Spleen (tissue), 13 donors: ENCODE measurements around the gene STARD4. TPM values are rescaled to one million over a fixed set of nuclear protein-coding genes. Genes with fewer than 3 reads are reported as not detected.

ENCODE experiments used
- DNase-seq: peaks from one replicate; pipeline ENCODE4 v3.0.0-alpha.2; 2020
- H3K27ac ChIP-seq, 8 donors: fragments of 200-600 bp; sonication (generic) in 7 of 8; 1 replicate in 4 of 8; 2 replicates in 4 of 8; pipeline versions ENCODE4 v1.5.0 to v1.8.0; 2016 to 2021; ENCODE audit warnings: inconsistent platforms in 4 of 8, mild to moderate bottlenecking in 4 of 8, moderate library complexity in 1 of 8
- H3K27me3 ChIP-seq, 7 donors: fragments of 200-600 bp; sonication (generic) in 6 of 7; replicated peaks in 1 of 7; 1 replicate in 4 of 7; 2 replicates in 3 of 7; pipeline versions ENCODE4 v1.5.0 to v1.8.0; 2016 to 2021; ENCODE audit warnings: inconsistent platforms in 3 of 7, mild to moderate bottlenecking in 1 of 7
- H3K36me3 ChIP-seq, 6 donors: fragments of 200-600 bp; sonication (generic) in 5 of 6; 1 replicate in 4 of 6; 2 replicates in 2 of 6; pipeline versions ENCODE4 v1.5.0 to v1.8.0; 2016 to 2021; ENCODE audit warnings: inconsistent platforms in 2 of 6
- H3K4me1 ChIP-seq, 6 donors: fragments of 200-600 bp; sonication (generic) in 5 of 6; 1 replicate in 3 of 6; 2 replicates in 3 of 6; pipeline versions ENCODE4 v1.5.0 to v1.8.0; 2016 to 2021; ENCODE audit warnings: inconsistent platforms in 3 of 6
- H3K4me3 ChIP-seq, 8 donors: fragments of 200-600 bp; sonication (generic) in 7 of 8; 1 replicate in 4 of 8; 2 replicates in 4 of 8; pipeline versions ENCODE4 v1.5.0 to v1.8.0; 2016 to 2021; ENCODE audit warnings: inconsistent platforms in 4 of 8, mild to moderate bottlenecking in 4 of 8, moderate library complexity in 2 of 8
- H3K9me3 ChIP-seq, 8 donors: fragments of 200-600 bp; sonication (generic) in 7 of 8; 1 replicate in 4 of 8; 2 replicates in 4 of 8; pipeline versions ENCODE4 v1.5.0 to v1.8.0; 2016 to 2021; ENCODE audit warnings: inconsistent platforms in 4 of 8
- CTCF ChIP-seq, 11 experiments: fragments of 200-600 bp in 7 of 11; fragments of 450-650 bp in 4 of 11; sonication (generic) in 4 of 11; IDR thresholded peaks in 8 of 11; conservative IDR thresholded peaks in 3 of 11; 1 replicate in 7 of 11; 2 replicates in 4 of 11; pipeline versions ENCODE4 v1.4.0 to v1.8.0; 2016 to 2021; ENCODE audit warnings: antibody characterized with exemption in 11 of 11, inconsistent platforms in 4 of 11, mild to moderate bottlenecking in 1 of 11
- POLR2A ChIP-seq, 3 donors: fragments of 450-650 bp; IDR thresholded peaks; one replicate each; pipeline ENCODE4 v1.5.1; 2017; ENCODE audit warnings: antibody characterized with exemption in 3 of 3, mild to moderate bottlenecking in 1 of 3
- POLR2AphosphoS5 ChIP-seq, 3 donors: sonication (generic); formaldehyde crosslinking; IDR thresholded peaks; one replicate each; pipeline ENCODE4 v1.5.1; 2017; ENCODE audit warnings: antibody characterized with exemption in 3 of 3
- WGBS, 5 donors: extraction: QIAGEN DNeasy Blood & Tissue Kit in 3 of 5; methylation state at CpG; one replicate each; pipeline versions ENCODE4 v1.1.5 to v1.1.7; 2013 to 2018; 5-methylcytosine and 5-hydroxymethylcytosine counted together
- intact Hi-C: fragments of 100-400 bp; cut with DNase I; formaldehyde crosslinking; loops from one replicate; pipeline ENCODE4 v1.15.0; 2023; ENCODE audit warnings: low total_unique reads
- long read RNA-seq, 2 donors: transcript quantifications; one replicate each; lab custom pipeline, GENCODE V29; 2026
- polyA plus RNA-seq, 3 donors: library from polyadenylated mRNA; stranded (reverse); fragments of 200-250 nt; gene quantifications; one replicate each; pipeline ENCODE4 v1.2.1, GENCODE V29; 2013
- total RNA-seq, 7 donors: library from RNA; depleted of rRNA in 3 of 7; stranded (reverse); fragments of >200 nt in 3 of 7; fragmentation: NEBNext Ultra II Directional in 4 of 7; extraction: Animal tissue kit (Norgen Biotek cat#: 25700) in 4 of 7; gene quantifications; one replicate each; pipeline versions ENCODE4 v1.1.0 to v1.2.1, GENCODE V29; 2016 to 2021
- donor health status: healthy with polysubstance abuse.
- donor health status: DM: no; HTN: no; CAD: no; lungs with moderate emphysema.
- donor health status: DM: no; HTN: no; CAD: no.
- donor health status: Bipolar disorder and iron deficiency.
- donor health status: healthy.
- donor health status: DM: no; HTN: no; CAD: no.
- donor health status: DM: yes; HTN: yes; CAD: no.

The STARD4 gene
- total RNA-seq, result 10 to 100 TPM; 16.3 to 36.7 (median 25.4) TPM
- polyA plus RNA-seq, result 10 to 100 TPM in 1 of 3 donors, 1 to 10 TPM in 2; 5.7 to 10.6 (median 7.3) TPM
- long read RNA-seq, donor 1, full-length matches to known transcripts, result 1 of 1 reads
- long read RNA-seq, donor 1, partial matches to known transcripts, result 0 of 1 reads
- long read RNA-seq, donor 1, other reads (novel, unspliced or antisense), result 0 of 1 reads
- long read RNA-seq, donor 2, partial matches to known transcripts, result 0 of 2 reads
- long read RNA-seq, donor 2, other reads (novel, unspliced or antisense), result 0 of 2 reads

- Histone ChIP-seq H3K36me3 (no peaks in the 10 kb centered on the region), H3K27ac (peak within 1 kb of the TSS; percentile 80 to 93 (median 90)), H3K4me3 (peak within 1 kb of the TSS; percentile 64 to 91 (median 78)), H3K27me3 (no peaks in the 10 kb centered on the region), H3K4me1 (peaks cover 12 to 42% (median 34%) of the 10 kb centered on the region in 6 donors), H3K9me3 (no peaks in the 10 kb centered on the region)
- DNase-seq, result peak; percentile 98
- intact Hi-C loops, result no loop called here
- TF ChIP-seq POLR2AphosphoS5 (IDR thresholded peaks at IDR 0.05) (peak; percentile 98 to 99 (median 98)), POLR2A (IDR thresholded peaks at IDR 0.05) (peak; percentile 23 to 95 (median 88)), CTCF (IDR thresholded peaks at IDR 0.05 in 8 of 11, conservative IDR thresholded peaks at IDR 0.05 in 3 of 11) (peak in 1 of 11 experiments; percentile 10)
- 0 to 1% (median 0%) methylated on average over 39 to 41 of the region's 41 CpGs for WGBS, 5 donors
Observed at GRCh38 chr5:111512375-111513130, at the start of gene STARD4. TSS of gene STARD4 (minus strand) at chr5:111512535. CDS start at chr5:111507433, 5,102 bp downstream.

GRCh38 chr5:111559680-111560079, 47.3 kb upstream of the STARD4 start:
- no peak for DNase-seq
- TF ChIP-seq POLR2AphosphoS5 (IDR thresholded peaks at IDR 0.05) (no peak), CTCF (IDR thresholded peaks at IDR 0.05 in 8 of 11, conservative IDR thresholded peaks at IDR 0.05 in 3 of 11) (no peak), POLR2A (IDR thresholded peaks at IDR 0.05) (no peak)
- intact Hi-C loops, result no loop called here

GRCh38 chr5:111557686-111558085, 45.4 kb upstream of the STARD4 start:
- intact Hi-C loops, result no loop called here
- WGBS, 5 donors, result 76 to 89% (median 86%) methylated on average over 1 of the region's 1 CpG

More at GRCh38 chr5:111559680-111560079, 47.3 kb upstream of the STARD4 start:
- no peak overlapping the region for H3K27ac ChIP-seq
- peaks cover 0 to 16% (median 5%) of the 10 kb centered on the region in 8 donors for H3K9me3 ChIP-seq
- no peak overlapping the region for H3K4me3 ChIP-seq
- H3K36me3 ChIP-seq, result no peaks in the 10 kb centered on the region
- no peaks in the 10 kb centered on the region for H3K27me3 ChIP-seq
- H3K4me1 ChIP-seq, result no peaks in the 10 kb centered on the region

More at GRCh38 chr5:111557686-111558085, 45.4 kb upstream of the STARD4 start:
- no peak for DNase-seq
- Histone ChIP-seq H3K9me3 (peaks cover 0 to 16% (median 5%) of the 10 kb centered on the region in 8 donors), H3K27me3 (no peaks in the 10 kb centered on the region), H3K36me3 (no peaks in the 10 kb centered on the region), H3K4me1 (no peaks in the 10 kb centered on the region), H3K4me3 (no peak overlapping the region), H3K27ac (no peak overlapping the region)
- TF ChIP-seq POLR2AphosphoS5 (IDR thresholded peaks at IDR 0.05) (no peak), POLR2A (IDR thresholded peaks at IDR 0.05) (no peak), CTCF (IDR thresholded peaks at IDR 0.05 in 8 of 11, conservative IDR thresholded peaks at IDR 0.05 in 3 of 11) (no peak)
